Coronary artery (tissue), 2 donors: ENCODE results near the gene RHOU.

ENCODE experiments used
- DNase-seq: peaks from one replicate; pipeline ENCODE4 v3.0.0-alpha.2; 2017; ENCODE audit warnings: low spot score
- H3K27ac ChIP-seq, 2 donors: fragments of 200-600 bp; sonication (generic); one replicate each; pipeline ENCODE4 v1.5.1; 2016 to 2019
- H3K4me3 ChIP-seq: fragments of 200-600 bp; sonication (generic); 2 replicates; pipeline ENCODE4 v1.5.1; 2016; ENCODE audit warnings: mild to moderate bottlenecking, moderate library complexity
- CTCF ChIP-seq: fragments of 200-600 bp; sonication (generic); IDR thresholded peaks from one replicate; pipeline ENCODE4 v1.5.1; 2019; ENCODE audit warnings: antibody characterized with exemption

Gene RHOU

GRCh38 chr1:228758447-228758846, 23.2 kb downstream of the RHOU start:
- H3K27ac ChIP-seq, result no peak overlapping the region
- no peak for DNase-seq
- no peak for TF ChIP-seq CTCF
- no peak overlapping the region for H3K4me3 ChIP-seq

GRCh38 chr1:228760979-228761378, 25.7 kb downstream of the RHOU start:
- no peak for TF ChIP-seq CTCF
- Histone ChIP-seq H3K27ac (no peak overlapping the region), H3K4me3 (no peak overlapping the region)
- no peak for DNase-seq

GRCh38 chr1:228763561-228763960, 28.3 kb downstream of the RHOU start:
- H3K4me3 ChIP-seq, result no peak overlapping the region
- H3K27ac ChIP-seq, result no peak overlapping the region
- TF ChIP-seq CTCF, result no peak
- DNase-seq, result no peak

GRCh38 chr1:228765168-228765946, 30.1 kb downstream of the RHOU start:
- Histone ChIP-seq H3K27ac (no peak overlapping the region), H3K4me3 (no peak overlapping the region)
- no peak for TF ChIP-seq CTCF
- DNase-seq, result no peak

DNA sequence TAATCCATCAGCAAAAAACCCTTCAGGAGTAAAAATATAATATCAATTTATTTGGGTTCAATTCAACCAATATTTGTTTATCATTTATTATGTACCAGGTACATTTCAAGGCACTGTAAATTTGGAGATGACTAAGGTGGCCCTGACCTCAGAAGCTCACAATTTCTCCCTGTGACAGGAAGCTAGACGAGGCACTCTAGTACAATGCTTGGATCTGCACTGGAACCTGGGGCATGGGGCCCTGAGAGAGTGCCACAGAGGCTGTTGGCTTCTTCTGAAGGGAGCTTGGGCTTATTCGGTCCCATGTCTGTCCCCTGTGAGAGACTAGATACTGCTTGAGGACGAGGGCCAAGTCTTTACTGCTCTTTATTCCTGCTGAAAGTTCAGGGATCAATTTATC, 31.5 kb downstream of the RHOU start:
- H3K4me3 ChIP-seq, result no peak overlapping the region
- no peak for DNase-seq
- TF ChIP-seq CTCF, result no peak
- H3K27ac ChIP-seq, result no peak overlapping the region

DNA sequence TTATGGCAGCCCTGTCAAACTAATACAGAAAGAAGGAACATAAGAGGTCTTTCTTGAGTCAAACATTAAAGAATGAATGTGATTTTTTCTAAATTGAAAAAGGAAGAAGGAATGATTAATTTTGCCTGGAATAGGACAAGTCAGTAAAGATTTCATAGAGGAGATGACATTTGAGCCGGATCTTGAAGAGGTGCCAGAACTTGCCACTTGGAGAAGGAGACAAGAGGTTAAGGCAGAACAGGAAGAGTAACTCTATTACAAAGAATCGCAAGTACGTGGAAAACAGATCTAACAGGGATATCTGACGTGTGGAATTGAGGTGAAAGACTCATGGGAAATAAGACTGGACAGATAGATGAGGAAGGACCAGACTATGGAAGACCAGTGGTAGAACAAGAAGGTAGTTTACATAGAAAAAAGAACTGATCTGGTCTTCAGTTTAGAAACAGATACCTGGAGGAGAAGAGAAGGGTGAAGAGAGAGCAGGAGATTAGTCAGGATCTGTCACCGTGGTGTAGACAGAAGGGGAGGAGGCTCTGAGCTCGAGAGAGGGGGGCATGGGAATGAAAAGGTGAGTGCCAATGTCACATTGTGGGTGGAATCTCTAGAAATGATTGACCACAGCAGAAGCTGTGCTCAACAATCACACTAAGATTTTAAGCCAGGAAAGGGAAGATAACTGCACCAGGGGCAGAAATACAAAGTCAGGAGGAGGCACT, 32.5 kb downstream of the RHOU start:
- no peak overlapping the region for H3K27ac ChIP-seq
- H3K4me3 ChIP-seq, result no peak overlapping the region
- no peak for DNase-seq
- no peak for TF ChIP-seq CTCF
